Head of caudate nucleus (tissue), 42 donors: ENCODE results near the gene PRR22.

Source experiments
- DNase-seq, 42 donors: peaks; one replicate each; pipeline versions ENCODE4 v3.0.0 to v3.0.0-alpha.2; 2020 to 2021; ENCODE audit warnings: mixed read lengths in 7 of 42
- intact Hi-C: fragments of 100-400 bp; cut with DNase I; formaldehyde crosslinking; loops from one replicate; pipeline ENCODE4 v1.15.0; 2022

Gene PRR22

DNA sequence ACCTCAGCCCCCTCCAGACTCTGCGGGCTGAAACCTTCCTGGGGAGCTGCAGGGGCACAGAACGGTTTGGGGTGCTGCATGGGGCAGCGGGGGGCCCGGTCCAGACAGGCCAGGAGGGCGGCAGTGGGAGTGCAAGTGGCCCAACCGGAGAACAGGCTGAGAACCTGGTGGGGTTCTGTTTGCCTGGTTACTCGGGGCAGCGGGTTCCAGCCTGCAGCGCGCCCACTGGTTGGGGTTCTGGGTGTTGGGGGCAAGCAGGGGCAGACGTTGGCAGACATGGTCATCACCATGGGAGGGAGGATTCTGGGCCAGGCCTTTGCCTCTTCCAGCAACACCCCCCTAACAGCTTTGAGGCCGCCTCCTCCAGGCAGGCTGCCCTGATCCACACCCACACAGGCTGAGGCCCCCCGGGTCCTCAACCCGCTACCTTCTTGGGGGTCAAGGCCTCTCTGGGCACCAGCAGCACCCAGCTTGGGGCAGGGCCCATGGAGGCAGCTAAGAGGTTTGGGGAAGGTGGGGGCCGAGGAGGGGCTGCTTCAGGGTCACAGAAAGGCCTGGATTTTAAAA, at the start of gene PRR22:
PRR22 (minus strand) TSS at position 166 of the 567 bp plus-strand sequence; CDS start at position 80, 86 bp downstream.
- intact Hi-C loops, result no loop called here
- DNase-seq, result no peak

- intact Hi-C loops, result no loop called here
- DNase-seq, result no peak
These were observed 48.1 kb upstream of the PRR22 start for GRCh38 chr19:5832527-5833216.

GRCh38 chr19:5832061-5832460, 47.5 kb upstream of the PRR22 start:
- intact Hi-C loops, result no loop called here
- no peak for DNase-seq

DNA sequence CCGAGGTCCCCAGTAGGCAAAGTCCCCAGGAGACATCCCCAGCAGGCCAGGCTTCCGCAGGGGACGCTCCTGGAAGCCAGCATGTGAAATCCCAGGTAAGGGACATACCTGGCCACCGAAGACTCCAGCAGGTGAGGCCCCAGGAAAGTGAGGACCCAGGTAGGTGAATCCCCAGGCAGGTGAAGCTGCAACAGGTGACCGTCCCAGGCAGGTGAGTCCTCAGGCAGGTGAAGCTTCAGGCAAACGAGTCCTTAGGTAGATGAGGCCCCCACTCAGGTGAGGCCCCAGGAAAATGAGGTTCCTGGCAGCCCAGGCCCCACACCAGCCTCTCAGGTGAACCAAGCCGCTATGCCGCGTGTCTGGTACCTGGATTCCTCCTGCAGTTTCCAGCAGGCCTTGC, 46.6 kb upstream of the PRR22 start:
- no peak for DNase-seq
- intact Hi-C loops, result no loop called here

DNA sequence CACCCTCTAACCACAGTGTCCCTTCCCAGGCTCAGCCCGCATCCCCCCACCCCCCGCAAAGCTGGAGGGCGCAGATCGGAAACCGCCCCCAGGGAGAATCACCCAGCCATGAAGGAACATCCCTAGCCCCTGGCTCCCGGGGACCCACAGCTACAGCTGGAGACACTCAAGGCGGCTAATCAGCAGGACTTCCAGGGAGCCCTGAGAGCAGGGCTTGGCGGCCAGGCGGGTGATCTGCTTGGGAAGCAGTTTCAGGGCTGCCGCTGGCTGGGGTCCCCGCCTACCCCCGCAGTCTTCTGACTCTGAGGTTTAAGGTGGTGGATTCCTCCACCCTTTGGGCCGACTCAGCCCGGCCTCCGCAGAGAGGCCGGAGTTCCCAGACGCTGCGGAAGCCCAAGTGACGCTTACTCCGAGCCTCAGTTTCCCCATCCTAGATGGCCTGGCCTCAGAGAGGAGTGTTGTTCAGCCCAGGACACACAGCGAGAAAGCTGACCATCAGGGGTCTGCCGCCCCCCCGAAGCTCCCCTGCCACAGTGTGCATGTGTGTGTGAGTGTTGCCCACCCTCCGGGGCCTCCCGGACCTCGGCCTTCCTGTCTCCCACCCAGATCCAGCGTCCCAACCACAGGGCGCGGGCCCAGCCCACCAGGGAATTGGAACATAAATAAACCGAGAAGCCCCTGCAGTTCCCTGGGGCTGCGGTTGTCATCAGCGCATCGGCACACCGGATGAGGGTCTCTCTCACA, 45.2 kb upstream of the PRR22 start:
- intact Hi-C loops, result no loop called here
- DNase-seq, result no peak

- no peak for DNase-seq
- intact Hi-C loops, result no loop called here
These were observed 44.4 kb upstream of the PRR22 start for GRCh38 chr19:5828661-5829566.

DNA sequence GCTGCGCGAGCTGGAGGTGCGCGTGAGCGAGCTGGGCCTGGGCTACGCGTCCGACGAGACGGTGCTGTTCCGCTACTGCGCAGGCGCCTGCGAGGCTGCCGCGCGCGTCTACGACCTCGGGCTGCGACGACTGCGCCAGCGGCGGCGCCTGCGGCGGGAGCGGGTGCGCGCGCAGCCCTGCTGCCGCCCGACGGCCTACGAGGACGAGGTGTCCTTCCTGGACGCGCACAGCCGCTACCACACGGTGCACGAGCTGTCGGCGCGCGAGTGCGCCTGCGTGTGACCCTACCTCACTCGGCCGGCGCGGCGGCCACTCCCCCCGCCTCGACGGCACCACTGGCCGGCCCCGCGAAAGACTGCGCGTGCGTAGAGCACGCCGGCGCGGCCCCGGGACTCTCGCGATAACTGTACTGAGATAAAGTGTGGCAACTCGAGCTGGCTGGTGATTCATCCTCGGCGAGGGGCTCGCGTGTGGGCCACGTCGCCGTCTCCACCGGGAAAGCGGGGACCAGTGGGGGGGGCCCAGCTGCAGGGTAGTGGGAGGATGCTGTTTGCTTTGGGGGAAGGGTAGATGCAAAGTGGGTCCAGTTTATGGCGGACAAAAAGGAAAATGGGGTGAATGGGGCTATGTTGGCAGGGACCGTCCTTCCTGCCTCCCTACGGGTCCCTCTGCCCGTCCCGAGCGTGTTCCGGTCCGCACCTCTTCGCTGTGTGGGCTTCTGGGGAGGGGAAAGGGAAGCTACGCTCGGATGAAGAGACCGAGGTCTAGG, 43.5 kb upstream of the PRR22 start:
- intact Hi-C loops, result no loop called here
- peak; percentile 17 to 84 (median 66) for DNase-seq

GRCh38 chr19:5827342-5827890, 42.9 kb upstream of the PRR22 start:
- DNase-seq, result no peak
- intact Hi-C loops, result no loop called here

GRCh38 chr19:5826531-5827341, 42.2 kb upstream of the PRR22 start:
- intact Hi-C loops, result no loop called here
- peak in 5 of 42 donors; percentile 3 to 41 (median 11) for DNase-seq

- peak in 11 of 42 donors; percentile 5 to 51 (median 18) for DNase-seq
- intact Hi-C loops, result no loop called here
These were observed 40.6 kb upstream of the PRR22 start for GRCh38 chr19:5825178-5825577.

DNA sequence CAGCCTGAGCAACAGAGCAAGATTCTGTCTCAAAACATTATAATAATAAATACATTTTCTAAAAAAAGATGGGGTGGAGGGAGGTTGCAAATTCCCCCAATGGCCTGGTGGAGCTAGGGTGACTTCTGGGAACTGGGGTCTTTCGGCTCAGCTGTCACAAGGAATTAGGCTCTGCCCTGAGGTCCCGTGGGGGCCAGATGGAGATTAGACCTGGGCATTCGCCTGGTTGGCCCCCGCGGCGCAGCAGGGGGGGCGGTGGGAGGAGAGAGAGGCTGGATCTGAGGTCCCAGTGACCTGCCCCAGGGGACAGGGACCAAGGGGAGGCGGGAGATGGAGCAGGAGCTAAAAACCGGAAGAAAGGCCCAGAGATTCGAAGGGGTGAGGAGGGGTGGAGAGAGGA, 40.2 kb upstream of the PRR22 start:
- DNase-seq, result no peak
- intact Hi-C loops, result no loop called here

DNA sequence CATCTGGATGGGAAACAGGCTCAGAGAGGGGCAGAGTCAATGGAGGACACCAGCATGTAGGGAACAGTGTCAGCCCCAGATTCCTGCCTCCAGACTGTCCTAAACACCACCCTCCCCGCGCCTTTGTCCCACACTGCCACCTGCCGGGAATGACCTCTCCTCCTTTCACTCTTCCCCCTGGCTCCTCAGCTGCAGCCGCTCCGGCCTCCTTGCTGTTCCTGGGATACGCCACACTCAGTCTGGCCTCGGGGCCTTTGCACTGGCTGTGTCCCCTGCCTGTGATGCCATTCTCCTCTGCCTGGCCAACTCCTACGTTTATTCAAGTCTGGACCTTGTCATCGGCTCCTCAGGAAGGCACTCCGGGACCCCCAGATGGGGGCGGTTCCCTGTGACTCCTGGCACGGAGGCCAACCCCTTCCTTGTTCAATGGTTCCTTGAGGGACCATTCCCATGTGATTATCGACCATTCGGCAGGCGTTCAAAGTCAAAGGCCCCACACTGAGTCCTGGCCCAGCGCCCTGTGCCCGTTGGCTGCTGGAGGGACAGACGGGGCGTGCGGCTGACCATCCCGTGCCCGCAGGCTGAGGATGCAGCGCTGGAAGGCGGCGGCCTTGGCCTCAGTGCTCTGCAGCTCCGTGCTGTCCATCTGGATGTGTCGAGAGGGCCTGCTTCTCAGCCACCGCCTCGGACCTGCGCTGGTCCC, 39.2 kb upstream of the PRR22 start:
- no peak for DNase-seq
- intact Hi-C loops, result no loop called here

GRCh38 chr19:5822181-5822844, 37.8 kb upstream of the PRR22 start:
- intact Hi-C loops, result no loop called here
- no peak for DNase-seq

DNA sequence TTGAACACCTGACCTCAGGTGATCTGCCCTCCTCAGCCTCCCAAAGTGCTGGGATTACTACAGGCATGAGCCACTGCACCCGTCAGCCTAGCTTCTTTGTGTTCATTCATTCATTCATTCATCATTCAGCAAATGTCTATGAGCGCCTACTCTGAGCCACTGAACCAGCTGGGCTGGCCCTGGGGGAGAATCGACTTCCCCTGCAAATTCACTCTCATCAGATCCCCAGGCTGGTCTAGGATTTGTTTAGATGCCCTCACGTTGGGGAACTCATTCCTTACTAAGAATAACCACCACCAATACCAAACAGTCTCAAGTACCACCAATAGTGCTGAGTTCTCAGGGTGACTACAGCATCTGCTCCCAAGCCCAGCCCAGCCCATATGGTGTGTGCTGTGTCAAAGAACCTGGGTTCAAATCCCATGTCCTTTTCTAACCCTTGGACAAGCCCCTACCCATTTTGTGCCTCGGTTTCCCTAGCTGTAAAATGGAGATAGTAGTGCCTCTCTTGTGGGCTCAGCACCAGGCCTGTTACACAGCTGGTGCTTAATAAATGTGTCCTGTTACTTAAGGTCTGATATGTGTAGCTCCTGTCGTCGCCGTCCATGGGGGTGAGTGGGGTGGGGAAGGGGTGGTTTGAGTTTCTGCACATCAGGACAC, 37.1 kb upstream of the PRR22 start:
- intact Hi-C loops, result no loop called here
- DNase-seq, result no peak

- DNase-seq, result no peak
- intact Hi-C loops, result no loop called here
These were observed 36.2 kb upstream of the PRR22 start for GRCh38 chr19:5820785-5821184.

DNA sequence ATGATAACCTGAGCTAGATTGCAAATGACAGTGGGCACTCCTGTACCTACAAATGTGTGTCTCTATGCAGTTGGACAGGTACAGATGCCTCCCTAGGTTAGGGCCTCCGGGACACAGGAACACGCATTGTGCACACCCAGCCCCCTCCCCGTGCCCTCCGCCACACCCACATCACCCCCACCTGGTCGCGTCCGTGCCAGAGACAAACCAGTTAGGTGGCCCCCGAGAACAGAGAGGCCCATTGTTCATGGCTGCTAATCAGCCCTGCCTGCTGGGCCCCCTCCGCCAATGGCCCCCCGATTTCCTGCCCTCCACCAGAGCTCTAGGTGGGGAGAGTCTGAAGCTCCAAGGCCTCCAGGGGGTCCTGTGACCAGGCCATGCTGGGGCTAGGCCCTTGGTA, 34.0 kb upstream of the PRR22 start:
- DNase-seq, result no peak
- intact Hi-C loops, result no loop called here
